SJCRH30 (cell line): Measurements from ENCODE around the gene PLXDC2. TPM values are rescaled to one million over a fixed set of nuclear protein-coding genes. Genes with fewer than 3 reads are reported as not detected.
A peak's percentile ranks its signal among the peaks of the same experiment; 100 is the strongest.

Source experiments
- DNase-seq, 2 experiments: peaks; one replicate each; pipeline ENCODE4 v3.0.0-alpha.2; 2015 to 2020
- H3K27ac ChIP-seq: fragments of 250-450 bp; sonication (Bioruptor Pico); 2 replicates; pipeline ENCODE4 v1.5.1; 2020; ENCODE audit warnings: mild to moderate bottlenecking, moderate library complexity
- H3K27me3 ChIP-seq: fragments of 250-450 bp; sonication (Bioruptor Pico); 2 replicates; pipeline ENCODE4 v1.5.1; 2020; ENCODE audit warnings: mild to moderate bottlenecking, moderate library complexity
- H3K36me3 ChIP-seq: fragments of 250-450 bp; sonication (Bioruptor Pico); 2 replicates; pipeline ENCODE4 v1.5.1; 2020; ENCODE audit warnings: mild to moderate bottlenecking, moderate library complexity
- H3K4me1 ChIP-seq: fragments of 250-450 bp; sonication (Bioruptor Pico); 2 replicates; pipeline ENCODE4 v1.5.1; 2020; ENCODE audit warnings: mild to moderate bottlenecking, moderate library complexity
- H3K4me3 ChIP-seq: fragments of 250-450 bp; sonication (Bioruptor Pico); 2 replicates; pipeline ENCODE4 v1.5.1; 2020; ENCODE audit warnings: mild to moderate bottlenecking, moderate library complexity
- H3K9me3 ChIP-seq: fragments of 250-450 bp; sonication (Bioruptor Pico); replicated peaks from 2 replicates; pipeline ENCODE4 v1.5.1; 2020; ENCODE audit warnings: mild to moderate bottlenecking, moderate library complexity
- total RNA-seq: library from RNA; depleted of rRNA; stranded (reverse); fragments of >200 nt; shearing (Covaris generic); gene quantifications from 2 replicates; pipeline ENCODE4 v1.2.3, GENCODE V29; 2014

PLXDC2 gene
- total RNA-seq, 1 experiment from 2014 or later = 11.4 TPM

- Histone ChIP-seq H3K27me3 (no peaks in the 10 kb centered on the region), H3K27ac (no peak overlapping the region), H3K4me1 (no peaks in the 10 kb centered on the region), H3K9me3 (no peaks in the 10 kb centered on the region), H3K4me3 (no peak overlapping the region), H3K36me3 (no peaks in the 10 kb centered on the region)
- DNase-seq = no peak
These were observed 291.8 kb downstream of the PLXDC2 start for GRCh38 chr10:20108021-20108420.

- Histone ChIP-seq H3K4me3 (no peak overlapping the region), H3K27ac (no peak overlapping the region), H3K36me3 (no peaks in the 10 kb centered on the region), H3K4me1 (no peaks in the 10 kb centered on the region), H3K27me3 (no peaks in the 10 kb centered on the region), H3K9me3 (no peaks in the 10 kb centered on the region)
- DNase-seq = no peak
These were observed 293.4 kb downstream of the PLXDC2 start for GRCh38 chr10:20109613-20110012.

GRCh38 chr10:20110125-20111100, 294.2 kb downstream of the PLXDC2 start:
- no peak for DNase-seq
- Histone ChIP-seq H3K4me3 (no peak overlapping the region), H3K27ac (no peak overlapping the region), H3K36me3 (no peaks in the 10 kb centered on the region), H3K27me3 (no peaks in the 10 kb centered on the region), H3K4me1 (no peaks in the 10 kb centered on the region), H3K9me3 (no peaks in the 10 kb centered on the region)

GRCh38 chr10:20114179-20114578, 297.9 kb downstream of the PLXDC2 start:
- Histone ChIP-seq H3K4me3 (no peak overlapping the region), H3K27ac (no peak overlapping the region), H3K36me3 (no peaks in the 10 kb centered on the region), H3K9me3 (no peaks in the 10 kb centered on the region), H3K4me1 (no peaks in the 10 kb centered on the region), H3K27me3 (no peaks in the 10 kb centered on the region)
- DNase-seq = no peak

GRCh38 chr10:20115894-20116293, 299.7 kb downstream of the PLXDC2 start:
- Histone ChIP-seq H3K27ac (no peak overlapping the region), H3K36me3 (no peaks in the 10 kb centered on the region), H3K4me1 (no peaks in the 10 kb centered on the region), H3K4me3 (no peak overlapping the region), H3K9me3 (no peaks in the 10 kb centered on the region), H3K27me3 (no peaks in the 10 kb centered on the region)
- no peak for DNase-seq

GRCh38 chr10:20117471-20117870, 301.2 kb downstream of the PLXDC2 start:
- H3K27ac ChIP-seq = no peak overlapping the region
- no peaks in the 10 kb centered on the region for H3K9me3 ChIP-seq
- H3K27me3 ChIP-seq = no peaks in the 10 kb centered on the region
- no peaks in the 10 kb centered on the region for H3K36me3 ChIP-seq
- H3K4me1 ChIP-seq = no peaks in the 10 kb centered on the region
- no peak overlapping the region for H3K4me3 ChIP-seq
- DNase-seq = no peak

GRCh38 chr10:20118119-20118518, 301.9 kb downstream of the PLXDC2 start:
- no peaks in the 10 kb centered on the region for H3K9me3 ChIP-seq
- H3K4me1 ChIP-seq = no peaks in the 10 kb centered on the region
- H3K27ac ChIP-seq = no peak overlapping the region
- no peaks in the 10 kb centered on the region for H3K27me3 ChIP-seq
- H3K36me3 ChIP-seq = no peaks in the 10 kb centered on the region
- H3K4me3 ChIP-seq = no peak overlapping the region
- DNase-seq = no peak

GRCh38 chr10:20128811-20129210, 312.6 kb downstream of the PLXDC2 start:
- no peak for DNase-seq
- H3K27ac ChIP-seq = no peak overlapping the region
- no peaks in the 10 kb centered on the region for H3K27me3 ChIP-seq
- no peaks in the 10 kb centered on the region for H3K36me3 ChIP-seq
- no peaks in the 10 kb centered on the region for H3K4me1 ChIP-seq
- no peak overlapping the region for H3K4me3 ChIP-seq
- H3K9me3 ChIP-seq = 0 out of 2 replicates have a peak, but pooled peaks cover 4% of the 10 kb centered on the region

- Histone ChIP-seq H3K4me3 (no peak overlapping the region), H3K36me3 (no peaks in the 10 kb centered on the region), H3K9me3 (0 out of 2 replicates have a peak, but pooled peaks cover 4% of the 10 kb centered on the region), H3K27me3 (no peaks in the 10 kb centered on the region), H3K27ac (no peak overlapping the region), H3K4me1 (no peaks in the 10 kb centered on the region)
- no peak for DNase-seq
These were observed 316.6 kb downstream of the PLXDC2 start for GRCh38 chr10:20132816-20133215.

GRCh38 chr10:20133669-20134189, 317.5 kb downstream of the PLXDC2 start:
- Histone ChIP-seq H3K9me3 (0 out of 2 replicates have a peak, but pooled peaks cover 4% of the 10 kb centered on the region), H3K27me3 (no peaks in the 10 kb centered on the region), H3K4me3 (no peak overlapping the region), H3K4me1 (no peaks in the 10 kb centered on the region), H3K36me3 (no peaks in the 10 kb centered on the region), H3K27ac (no peak overlapping the region)
- DNase-seq = no peak

- Histone ChIP-seq H3K27me3 (no peaks in the 10 kb centered on the region), H3K27ac (peak overlapping the region; percentile 94), H3K4me1 (peaks cover 23% of the 10 kb centered on the region), H3K9me3 (no peaks in the 10 kb centered on the region), H3K36me3 (no peaks in the 10 kb centered on the region), H3K4me3 (peak overlapping the region; percentile 30)
- peak; percentile 33 to 90 for DNase-seq
These were observed 326.1 kb downstream of the PLXDC2 start for GRCh38 chr10:20142311-20142710.

GRCh38 chr10:20144268-20144667, 328.0 kb downstream of the PLXDC2 start:
- Histone ChIP-seq H3K4me3 (no peak overlapping the region), H3K36me3 (no peaks in the 10 kb centered on the region), H3K9me3 (no peaks in the 10 kb centered on the region), H3K27me3 (no peaks in the 10 kb centered on the region), H3K27ac (no peak overlapping the region), H3K4me1 (peaks cover 29% of the 10 kb centered on the region)
- DNase-seq = no peak

GRCh38 chr10:20146004-20146403, 329.8 kb downstream of the PLXDC2 start:
- Histone ChIP-seq H3K27ac (no peak overlapping the region), H3K27me3 (no peaks in the 10 kb centered on the region), H3K9me3 (no peaks in the 10 kb centered on the region), H3K4me3 (no peak overlapping the region), H3K4me1 (peaks cover 29% of the 10 kb centered on the region), H3K36me3 (no peaks in the 10 kb centered on the region)
- no peak for DNase-seq

GRCh38 chr10:20147684-20148083, 331.5 kb downstream of the PLXDC2 start:
- Histone ChIP-seq H3K27me3 (no peaks in the 10 kb centered on the region), H3K27ac (no peak overlapping the region; the same call in 1 of the 2 replicates), H3K4me1 (peaks cover 16% of the 10 kb centered on the region), H3K4me3 (no peak overlapping the region), H3K9me3 (no peaks in the 10 kb centered on the region), H3K36me3 (no peaks in the 10 kb centered on the region)
- peak; percentile 11 to 44 for DNase-seq

- no peaks in the 10 kb centered on the region for H3K4me1 ChIP-seq
- no peak for DNase-seq
- H3K9me3 ChIP-seq = no peaks in the 10 kb centered on the region
- no peaks in the 10 kb centered on the region for H3K36me3 ChIP-seq
- no peak overlapping the region for H3K4me3 ChIP-seq
- no peaks in the 10 kb centered on the region for H3K27me3 ChIP-seq
- no peak overlapping the region for H3K27ac ChIP-seq
These were observed 340.3 kb downstream of the PLXDC2 start for GRCh38 chr10:20156511-20156910.
